Measurements from ENCODE around the gene ERVK3-1. TPM values are rescaled to one million over a fixed set of nuclear protein-coding genes. Genes with fewer than 3 reads are reported as not detected.
"Not testable (repeated sequence)": the region's sequence is repeated elsewhere in the genome, so short reads cannot be mapped to it uniquely, and the experiment has no call there.

The ERVK3-1 gene, protein sequence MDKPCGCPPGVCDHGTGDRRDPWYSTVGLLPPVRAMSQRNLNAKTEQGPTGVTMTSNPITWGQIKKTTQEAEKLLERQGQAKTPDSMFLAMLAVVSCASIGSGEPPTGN
- 10 to 100 TPM; 24.5 to 27.7 TPM for total RNA-seq

DNA sequence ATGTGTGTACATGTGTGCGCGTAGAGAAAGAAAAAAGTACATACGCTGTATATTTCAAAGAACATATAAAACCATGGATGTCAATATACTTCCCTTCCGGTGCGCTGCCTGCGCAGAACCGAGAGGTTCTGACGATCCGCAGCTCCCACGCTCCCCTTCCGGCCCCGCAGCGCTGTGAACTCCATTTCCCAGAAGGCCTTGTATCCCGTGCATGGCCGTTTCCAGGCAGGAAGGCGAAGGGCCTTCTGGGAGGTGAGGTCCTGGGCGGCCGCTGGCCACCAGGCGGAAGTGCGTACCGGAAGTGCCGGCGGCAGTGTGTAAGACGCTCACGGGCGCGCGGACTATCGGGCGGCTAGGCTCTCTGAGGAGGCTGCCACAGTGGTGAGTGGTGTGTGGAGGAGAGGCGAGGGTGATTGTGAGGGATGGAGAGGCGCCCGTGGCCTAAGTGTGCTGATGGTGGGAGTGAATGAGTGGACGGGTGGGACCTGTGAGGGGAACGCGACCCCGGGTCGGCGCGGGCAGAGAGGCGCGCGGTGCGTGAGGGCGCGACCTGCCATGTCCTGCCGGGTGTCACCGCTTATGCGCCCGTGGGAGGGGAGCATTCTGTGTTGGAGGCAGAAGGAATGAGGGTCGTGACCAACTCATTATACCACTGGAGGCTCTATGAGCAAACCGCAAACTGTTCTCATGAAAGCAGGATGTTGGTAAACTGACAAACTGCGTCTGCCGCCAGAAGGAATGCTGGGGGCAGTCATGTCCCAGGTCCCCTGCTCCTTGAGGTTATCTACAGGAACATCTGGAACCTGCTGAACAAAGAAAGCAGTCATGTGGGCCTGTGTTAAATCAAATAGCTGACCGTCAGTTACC, at the start of gene ERVK3-1:
Gene ERVK3-1 (plus strand): TSS at position 313 of the 867 bp plus-strand sequence. CDS start 6,792 bp downstream, outside the sequence.
- H3K4me1 Mint-ChIP-seq (ENCODE audit: low read depth): peaks cover 46% of the 10 kb centered on the region
- peaks cover 13% of the 10 kb centered on the region for H3K9me3 Mint-ChIP-seq
- H3K27me3 Mint-ChIP-seq (ENCODE audit: low read depth): no peaks in the 10 kb centered on the region
- intact Hi-C loops (cut with micrococcal nuclease): loop anchor here (1.0 kb wide), 9 partner anchors 21 to 828 kb away; partner anchors contain the start of genes TRIM28, ZNF274, ZNF584 and ZNF772
- H3K4me3 Mint-ChIP-seq: peak within 1 kb of the TSS; percentile 100
- peak; percentile 95 for DNase-seq
- H3K36me3 Mint-ChIP-seq (ENCODE audit: low read depth): peaks cover 68% of the 10 kb centered on the region
- CTCF ChIA-PET: interaction anchor here (1.6 kb wide), 1 partner anchor 76 kb away, joined by 5 read pairs; the partner anchor contains the start of gene ZNF544
- H3K27ac Mint-ChIP-seq: peak within 1 kb of the TSS; percentile 99

GRCh38 chr19:58258259-58258658, 46.9 kb upstream of the ERVK3-1 start:
- H3K4me1 Mint-ChIP-seq (ENCODE audit: low read depth); H3K27me3 Mint-ChIP-seq (ENCODE audit: low read depth); intact Hi-C loops (cut with micrococcal nuclease); H3K27ac Mint-ChIP-seq; DNase-seq; CTCF ChIA-PET; H3K4me3 Mint-ChIP-seq: not testable (repeated sequence)
- Mint-ChIP-seq H3K9me3 (peaks cover 83% of the 10 kb centered on the region), H3K36me3 (ENCODE audit: low read depth) (peaks cover 98% of the 10 kb centered on the region)

GRCh38 chr19:58261600-58261967, 43.6 kb upstream of the ERVK3-1 start:
- H3K27me3 Mint-ChIP-seq (ENCODE audit: low read depth): no peaks in the 10 kb centered on the region
- DNase-seq: no peak
- H3K4me1 Mint-ChIP-seq (ENCODE audit: low read depth): no peaks in the 10 kb centered on the region
- no peak overlapping the region for H3K4me3 Mint-ChIP-seq
- CTCF ChIA-PET: no interaction called here
- no peak overlapping the region for H3K27ac Mint-ChIP-seq
- intact Hi-C loops (cut with micrococcal nuclease): no loop called here
- H3K36me3 Mint-ChIP-seq (ENCODE audit: low read depth): peaks cover 96% of the 10 kb centered on the region
- peaks cover 87% of the 10 kb centered on the region for H3K9me3 Mint-ChIP-seq

- CTCF ChIA-PET: interaction anchor here (0.5 kb wide), 1 partner anchor 318 kb away, joined by 3 read pairs; no protein-coding TSS in a partner anchor
- intact Hi-C loops (cut with micrococcal nuclease): no loop called here
- Mint-ChIP-seq H3K27ac (no peak overlapping the region), H3K36me3 (ENCODE audit: low read depth) (peaks cover 95% of the 10 kb centered on the region), H3K27me3 (ENCODE audit: low read depth) (no peaks in the 10 kb centered on the region), H3K9me3 (peaks cover 88% of the 10 kb centered on the region), H3K4me1 (ENCODE audit: low read depth) (no peaks in the 10 kb centered on the region), H3K4me3 (no peak overlapping the region)
- DNase-seq: no peak
Measured at GRCh38 chr19:58261968-58262921, 42.9 kb upstream of the ERVK3-1 start.

DNA sequence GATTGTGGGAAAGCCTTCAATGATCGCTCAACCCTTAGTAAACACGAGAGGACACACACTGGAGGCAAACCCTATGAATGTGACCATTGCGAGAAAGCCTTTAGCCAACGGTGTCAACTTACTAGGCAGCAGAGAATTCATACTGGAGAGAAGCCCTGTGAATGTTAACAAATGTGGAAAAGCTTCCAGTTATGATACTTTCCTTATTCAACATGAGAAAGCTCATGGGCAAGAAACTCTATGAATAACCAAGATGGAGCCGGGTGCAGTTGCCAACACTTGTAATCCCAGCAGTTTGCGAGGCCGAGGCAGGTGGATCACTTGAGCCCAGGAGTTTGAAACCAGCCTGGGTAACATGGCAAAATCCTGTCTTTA, 42.3 kb upstream of the ERVK3-1 start:
- Mint-ChIP-seq H3K27me3 (ENCODE audit: low read depth) (no peaks in the 10 kb centered on the region), H3K36me3 (ENCODE audit: low read depth) (peaks cover 95% of the 10 kb centered on the region), H3K9me3 (peaks cover 82% of the 10 kb centered on the region), H3K27ac (no peak overlapping the region), H3K4me1 (ENCODE audit: low read depth) (no peaks in the 10 kb centered on the region), H3K4me3 (no peak overlapping the region)
- DNase-seq: no peak
- CTCF ChIA-PET: no interaction called here
- intact Hi-C loops (cut with micrococcal nuclease): no loop called here

- H3K27ac Mint-ChIP-seq: no peak overlapping the region
- peaks cover 87% of the 10 kb centered on the region for H3K36me3 Mint-ChIP-seq (ENCODE audit: low read depth)
- no peak for DNase-seq
- H3K4me1 Mint-ChIP-seq (ENCODE audit: low read depth): no peaks in the 10 kb centered on the region
- no peak overlapping the region for H3K4me3 Mint-ChIP-seq
- peaks cover 74% of the 10 kb centered on the region for H3K9me3 Mint-ChIP-seq
- CTCF ChIA-PET: no interaction called here
- no peaks in the 10 kb centered on the region for H3K27me3 Mint-ChIP-seq (ENCODE audit: low read depth)
- intact Hi-C loops (cut with micrococcal nuclease): no loop called here
Measured at GRCh38 chr19:58265100-58265499, 40.1 kb upstream of the ERVK3-1 start.

GRCh38 chr19:58268344-58268743, 36.8 kb upstream of the ERVK3-1 start:
- H3K4me1 Mint-ChIP-seq (ENCODE audit: low read depth): no peaks in the 10 kb centered on the region
- peaks cover 81% of the 10 kb centered on the region for H3K36me3 Mint-ChIP-seq (ENCODE audit: low read depth)
- no peaks in the 10 kb centered on the region for H3K27me3 Mint-ChIP-seq (ENCODE audit: low read depth)
- intact Hi-C loops (cut with micrococcal nuclease): no loop called here
- H3K27ac Mint-ChIP-seq: no peak overlapping the region
- no peak for DNase-seq
- H3K4me3 Mint-ChIP-seq: no peak overlapping the region
- H3K9me3 Mint-ChIP-seq: peaks cover 58% of the 10 kb centered on the region
- CTCF ChIA-PET: no interaction called here

- peaks cover 34% of the 10 kb centered on the region for H3K9me3 Mint-ChIP-seq
- H3K27me3 Mint-ChIP-seq (ENCODE audit: low read depth): no peaks in the 10 kb centered on the region
- intact Hi-C loops (cut with micrococcal nuclease): loop anchor here (5.0 kb wide), 1 partner anchor 862 kb away; the partner anchor contains the start of gene ZNF17
- DNase-seq: no peak
- no peak overlapping the region for H3K4me3 Mint-ChIP-seq
- peaks cover 74% of the 10 kb centered on the region for H3K36me3 Mint-ChIP-seq (ENCODE audit: low read depth)
- CTCF ChIA-PET: interaction anchor here (0.6 kb wide), 1 partner anchor 50 kb away, joined by 3 read pairs; no protein-coding TSS in a partner anchor
- H3K27ac Mint-ChIP-seq: no peak overlapping the region
- H3K4me1 Mint-ChIP-seq (ENCODE audit: low read depth): peaks cover 7% of the 10 kb centered on the region
Measured at GRCh38 chr19:58274771-58275201, 30.4 kb upstream of the ERVK3-1 start.

GRCh38 chr19:58275564-58275963, 29.6 kb upstream of the ERVK3-1 start:
- no peak overlapping the region for H3K4me3 Mint-ChIP-seq
- intact Hi-C loops (cut with micrococcal nuclease): loop anchor here (5.0 kb wide), 1 partner anchor 863 kb away; the partner anchor contains the start of gene ZNF17
- H3K4me1 Mint-ChIP-seq (ENCODE audit: low read depth): peaks cover 15% of the 10 kb centered on the region
- CTCF ChIA-PET: interaction anchor here (0.6 kb wide), 1 partner anchor 51 kb away, joined by 3 read pairs; no protein-coding TSS in a partner anchor
- no peak for DNase-seq
- H3K36me3 Mint-ChIP-seq (ENCODE audit: low read depth): peaks cover 69% of the 10 kb centered on the region
- no peaks in the 10 kb centered on the region for H3K27me3 Mint-ChIP-seq (ENCODE audit: low read depth)
- peaks cover 27% of the 10 kb centered on the region for H3K9me3 Mint-ChIP-seq
- no peak overlapping the region for H3K27ac Mint-ChIP-seq

DNA sequence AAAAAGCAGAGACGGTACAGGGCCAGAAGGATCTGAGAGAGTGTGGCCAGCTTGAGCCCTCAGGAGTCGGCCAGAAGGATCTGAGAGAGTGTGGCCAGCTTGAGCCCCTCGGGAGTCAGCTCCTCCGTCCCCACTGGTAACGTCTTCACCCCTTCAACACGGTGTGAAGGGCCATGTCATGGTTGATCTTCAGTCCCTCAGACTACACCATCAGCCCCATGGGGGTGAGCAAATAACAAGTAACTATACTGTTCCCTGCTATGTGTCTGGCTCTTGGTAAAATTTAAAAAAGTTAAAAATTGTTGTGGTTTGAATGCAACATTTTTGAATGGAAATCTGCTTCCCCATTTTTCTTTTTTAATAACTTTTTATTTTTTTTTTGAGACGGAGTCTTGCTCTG, 28.0 kb upstream of the ERVK3-1 start:
- peak overlapping the region; percentile 24 for H3K4me3 Mint-ChIP-seq
- peaks cover 64% of the 10 kb centered on the region for H3K36me3 Mint-ChIP-seq (ENCODE audit: low read depth)
- peaks cover 19% of the 10 kb centered on the region for H3K9me3 Mint-ChIP-seq
- DNase-seq: no peak
- CTCF ChIA-PET: interaction anchor here (0.6 kb wide), 1 partner anchor 20 kb away, joined by 5 read pairs; no protein-coding TSS in a partner anchor
- peaks cover 25% of the 10 kb centered on the region for H3K4me1 Mint-ChIP-seq (ENCODE audit: low read depth)
- intact Hi-C loops (cut with micrococcal nuclease): loop anchor here (5.0 kb wide), 1 partner anchor 865 kb away; the partner anchor contains the start of gene ZNF17
- peak overlapping the region; percentile 21 for H3K27ac Mint-ChIP-seq
- no peaks in the 10 kb centered on the region for H3K27me3 Mint-ChIP-seq (ENCODE audit: low read depth)

- H3K9me3 Mint-ChIP-seq: peaks cover 19% of the 10 kb centered on the region
- CTCF ChIA-PET: no interaction called here
- peak overlapping the region; percentile 93 for H3K27ac Mint-ChIP-seq
- H3K36me3 Mint-ChIP-seq (ENCODE audit: low read depth): peaks cover 60% of the 10 kb centered on the region
- H3K27me3 Mint-ChIP-seq (ENCODE audit: low read depth): no peaks in the 10 kb centered on the region
- intact Hi-C loops (cut with micrococcal nuclease): loop anchor here (1.0 to 5.0 kb wide), 13 partner anchors 27 to 866 kb away; partner anchors contain the start of genes ERVK3-1, MZF1, RPS5 and ZBTB45
- peak overlapping the region; percentile 88 for H3K4me3 Mint-ChIP-seq
- no peak for DNase-seq
- peaks cover 25% of the 10 kb centered on the region for H3K4me1 Mint-ChIP-seq (ENCODE audit: low read depth)
Measured at GRCh38 chr19:58277748-58278540, 27.2 kb upstream of the ERVK3-1 start.
